OCI-M2 (cell line): ENCODE measurements around the gene APOM.

Experiments used
- DNase-seq: peaks from one replicate; lab custom pipeline; 2025; ENCODE audit not compliant: unreplicated experiment; lab: John Stamatoyannopoulos, UW

Gene APOM

GRCh38 chr6:31655349-31656237, at the start of gene APOM:
Gene APOM, plus strand, starts transcription at chr6:31655894. Its CDS starts 73 bp downstream, at chr6:31655967.
- DNase-seq: no peak

- DNase-seq: no peak
These were observed 48.4 kb upstream of the APOM start for GRCh38 chr6:31607317-31607716.

- DNase-seq: no peak
These were observed 45.9 kb upstream of the APOM start for GRCh38 chr6:31609519-31610406.

GRCh38 chr6:31610968-31611367, 44.7 kb upstream of the APOM start:
- DNase-seq: no peak

GRCh38 chr6:31614075-31614619, 41.5 kb upstream of the APOM start:
- DNase-seq: no peak

- DNase-seq: no peak
These were observed 40.8 kb upstream of the APOM start, which contains the start of gene AIF1 for GRCh38 chr6:31614684-31615578. Gene AIF1, plus strand, starts transcription at chr6:31615234. Its CDS starts 96 bp downstream, at chr6:31615330.

- no peak for DNase-seq
These were observed 39.9 kb upstream of the APOM start for GRCh38 chr6:31615748-31616147.

- no peak for DNase-seq
These were observed 38.7 kb upstream of the APOM start for GRCh38 chr6:31617010-31617409.

GRCh38 chr6:31619805-31620585, 35.7 kb upstream of the APOM start:
- DNase-seq: peak; percentile 97

GRCh38 chr6:31620586-31621319, 34.9 kb upstream of the APOM start, which contains the start of gene PRRC2A:
Gene PRRC2A, plus strand, starts transcription at chr6:31620715. Its CDS starts 2,075 bp downstream, at chr6:31622790.
- no peak for DNase-seq

GRCh38 chr6:31621320-31621939, 34.3 kb upstream of the APOM start:
- no peak for DNase-seq

GRCh38 chr6:31621991-31622390, 33.7 kb upstream of the APOM start:
- no peak for DNase-seq

GRCh38 chr6:31622684-31623091, 33.0 kb upstream of the APOM start:
- no peak for DNase-seq

GRCh38 chr6:31624070-31624469, 31.6 kb upstream of the APOM start:
- DNase-seq: no peak

GRCh38 chr6:31626952-31627351, 28.7 kb upstream of the APOM start:
- no peak for DNase-seq

GRCh38 chr6:31627690-31628287, 27.9 kb upstream of the APOM start:
- DNase-seq: no peak

GRCh38 chr6:31629014-31629413, 26.7 kb upstream of the APOM start:
- no peak for DNase-seq
